ENCODE data around the gene DENND2D. TPM values are rescaled to one million over a fixed set of nuclear protein-coding genes. Genes with fewer than 3 reads are reported as not detected.

The DENND2D gene
- total RNA-seq, 4 donors from 2014 or later, result 25.3 to 37.1 (median 31.8) TPM

GRCh38 chr1:111147948-111148347 is 52.5 kb downstream of the DENND2D start:
- Histone ChIP-seq H3K9me3 (no peaks in the 10 kb centered on the region), H3K27me3 (no peaks in the 10 kb centered on the region), H3K36me3 (peaks cover 45% of the 10 kb centered on the region), H3K4me1 (peaks cover 7% of the 10 kb centered on the region), H3K27ac (no peak overlapping the region), H3K4me3 (no peak overlapping the region)
- no peak for DNase-seq (ENCODE audit: low spot score in 2 of 2)
- WGBS, result 87% methylated on average over 3 of the region's 3 CpGs
- no peak for TF ChIP-seq POLR2A (IDR thresholded peaks at IDR 0.05)
- no peak for TF ChIP-seq CTCF (IDR thresholded peaks at IDR 0.05)
- TF ChIP-seq POLR2AphosphoS5 (IDR thresholded peaks at IDR 0.05), result no peak
- TF ChIP-seq EP300 (IDR thresholded peaks at IDR 0.05), result no peak

- H3K9me3 ChIP-seq, result no peaks in the 10 kb centered on the region
- H3K27ac ChIP-seq, result no peak overlapping the region
- H3K4me3 ChIP-seq, result no peak overlapping the region
- DNase-seq (ENCODE audit: low spot score in 2 of 2), result no peak
- H3K4me1 ChIP-seq, result peaks cover 25% of the 10 kb centered on the region
- no peaks in the 10 kb centered on the region for H3K27me3 ChIP-seq
- peaks cover 36% of the 10 kb centered on the region for H3K36me3 ChIP-seq
- TF ChIP-seq CTCF (IDR thresholded peaks at IDR 0.05) (no peak), POLR2A (IDR thresholded peaks at IDR 0.05) (no peak), EP300 (IDR thresholded peaks at IDR 0.05) (no peak), POLR2AphosphoS5 (IDR thresholded peaks at IDR 0.05) (no peak)
Measured at GRCh38 chr1:111145963-111146768, 54.3 kb downstream of the DENND2D start.

GRCh38 chr1:111145542-111145941 is 54.9 kb downstream of the DENND2D start:
- 94% methylated on average over 2 of the region's 2 CpGs for WGBS
- no peak for DNase-seq (ENCODE audit: low spot score in 2 of 2)
- peaks cover 29% of the 10 kb centered on the region for H3K4me1 ChIP-seq

GRCh38 chr1:111142356-111142975 is 58.0 kb downstream of the DENND2D start:
- Histone ChIP-seq H3K36me3 (peaks cover 9% of the 10 kb centered on the region), H3K27ac (no peak overlapping the region), H3K4me3 (no peak overlapping the region), H3K9me3 (no peaks in the 10 kb centered on the region), H3K4me1 (peaks cover 44% of the 10 kb centered on the region), H3K27me3 (no peaks in the 10 kb centered on the region)
- WGBS, result 52% methylated on average over 5 of the region's 5 CpGs
- DNase-seq (ENCODE audit: low spot score in 2 of 2), result no peak
- TF ChIP-seq POLR2AphosphoS5 (IDR thresholded peaks at IDR 0.05) (no peak), POLR2A (IDR thresholded peaks at IDR 0.05) (no peak), CTCF (IDR thresholded peaks at IDR 0.05) (no peak)

More at GRCh38 chr1:111145542-111145941, 54.9 kb downstream of the DENND2D start:
- H3K9me3 ChIP-seq, result no peaks in the 10 kb centered on the region
- TF ChIP-seq POLR2A (IDR thresholded peaks at IDR 0.05) (no peak), EP300 (IDR thresholded peaks at IDR 0.05) (no peak), CTCF (IDR thresholded peaks at IDR 0.05) (no peak), POLR2AphosphoS5 (IDR thresholded peaks at IDR 0.05) (no peak)
- no peak overlapping the region for H3K4me3 ChIP-seq
- no peak overlapping the region for H3K27ac ChIP-seq
- H3K27me3 ChIP-seq, result no peaks in the 10 kb centered on the region
- H3K36me3 ChIP-seq, result peaks cover 33% of the 10 kb centered on the region

Data from suprapubic skin (tissue), 4 donors.